OCI-LY7 (cell line): Measurements from ENCODE around the gene BMS1.

Experiments
- EZH2phosphoT487 ChIP-seq: fragments of 200-600 bp; sonication (generic); IDR thresholded peaks from 2 replicates; pipeline ENCODE4 v1.6.1; 2018; ENCODE audit warnings: low read depth, borderline replicate concordance, mild to moderate bottlenecking, mixed run types, antibody characterized with exemption, low read length, moderate library complexity, mixed read lengths
- TF ChIP-seq, protein P1 (sequence below): fragments of 200-600 bp; sonication (generic); conservative IDR thresholded peaks from 2 replicates; pipeline ENCODE4 v1.5.1; 2014; ENCODE audit warnings: mild to moderate bottlenecking, antibody characterized with exemption, low read length, moderate library complexity, mixed read lengths

DNA sequence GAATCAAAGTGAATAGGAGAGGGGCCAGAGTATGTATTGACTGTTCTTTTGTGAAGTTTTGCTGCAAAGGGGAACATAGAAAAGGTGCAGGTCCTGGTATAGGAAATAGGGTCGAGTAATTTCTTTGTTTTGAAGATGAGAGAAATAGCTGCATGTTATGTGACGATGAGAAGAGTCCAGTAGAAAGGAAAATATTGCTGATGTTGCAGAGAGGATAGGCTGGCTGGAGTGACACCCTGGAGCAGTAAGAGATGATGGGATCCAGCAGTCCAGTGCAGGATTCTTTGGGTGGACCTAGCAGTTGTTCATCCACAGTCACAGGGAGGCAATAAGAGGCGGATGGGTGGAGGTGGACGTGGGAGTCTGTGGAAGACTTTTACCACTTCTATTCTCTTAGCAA is 2.1 kb upstream of the BMS1 start:
- TF ChIP-seq, protein P1, sequence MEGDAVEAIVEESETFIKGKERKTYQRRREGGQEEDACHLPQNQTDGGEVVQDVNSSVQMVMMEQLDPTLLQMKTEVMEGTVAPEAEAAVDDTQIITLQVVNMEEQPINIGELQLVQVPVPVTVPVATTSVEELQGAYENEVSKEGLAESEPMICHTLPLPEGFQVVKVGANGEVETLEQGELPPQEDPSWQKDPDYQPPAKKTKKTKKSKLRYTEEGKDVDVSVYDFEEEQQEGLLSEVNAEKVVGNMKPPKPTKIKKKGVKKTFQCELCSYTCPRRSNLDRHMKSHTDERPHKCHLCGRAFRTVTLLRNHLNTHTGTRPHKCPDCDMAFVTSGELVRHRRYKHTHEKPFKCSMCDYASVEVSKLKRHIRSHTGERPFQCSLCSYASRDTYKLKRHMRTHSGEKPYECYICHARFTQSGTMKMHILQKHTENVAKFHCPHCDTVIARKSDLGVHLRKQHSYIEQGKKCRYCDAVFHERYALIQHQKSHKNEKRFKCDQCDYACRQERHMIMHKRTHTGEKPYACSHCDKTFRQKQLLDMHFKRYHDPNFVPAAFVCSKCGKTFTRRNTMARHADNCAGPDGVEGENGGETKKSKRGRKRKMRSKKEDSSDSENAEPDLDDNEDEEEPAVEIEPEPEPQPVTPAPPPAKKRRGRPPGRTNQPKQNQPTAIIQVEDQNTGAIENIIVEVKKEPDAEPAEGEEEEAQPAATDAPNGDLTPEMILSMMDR, result no peak
- TF ChIP-seq EZH2phosphoT487, result no peak
